ENCODE measurements around the gene PDPK1.

PDPK1 gene

DNA sequence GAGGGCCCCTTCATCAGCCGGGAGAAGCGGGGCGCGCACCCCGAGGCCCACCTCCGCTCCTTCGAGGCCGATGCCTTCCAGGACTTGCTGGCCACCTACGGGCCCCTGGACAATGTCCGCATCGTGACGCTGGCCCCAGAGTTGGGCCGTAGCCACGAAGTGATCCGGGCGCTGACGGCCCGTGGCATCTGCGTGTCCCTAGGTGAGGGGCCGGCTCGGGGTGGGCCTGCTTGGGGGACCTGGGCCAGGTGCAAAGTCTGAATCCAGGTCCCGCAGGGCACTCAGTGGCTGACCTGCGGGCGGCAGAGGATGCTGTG lies 10.1 kb upstream of the PDPK1 start:
- H3K4me3 ChIP-seq (ENCODE audit: low read depth, low read length), result no peak overlapping the region
- TF ChIP-seq POLR2A (IDR thresholded peaks at IDR 0.05; ENCODE audit: extremely low read depth, insufficient read length) (no peak), MYC (IDR thresholded peaks at IDR 0.05; ENCODE audit: low read depth, low read length) (no peak)
- TF ChIP-seq, protein P1, sequence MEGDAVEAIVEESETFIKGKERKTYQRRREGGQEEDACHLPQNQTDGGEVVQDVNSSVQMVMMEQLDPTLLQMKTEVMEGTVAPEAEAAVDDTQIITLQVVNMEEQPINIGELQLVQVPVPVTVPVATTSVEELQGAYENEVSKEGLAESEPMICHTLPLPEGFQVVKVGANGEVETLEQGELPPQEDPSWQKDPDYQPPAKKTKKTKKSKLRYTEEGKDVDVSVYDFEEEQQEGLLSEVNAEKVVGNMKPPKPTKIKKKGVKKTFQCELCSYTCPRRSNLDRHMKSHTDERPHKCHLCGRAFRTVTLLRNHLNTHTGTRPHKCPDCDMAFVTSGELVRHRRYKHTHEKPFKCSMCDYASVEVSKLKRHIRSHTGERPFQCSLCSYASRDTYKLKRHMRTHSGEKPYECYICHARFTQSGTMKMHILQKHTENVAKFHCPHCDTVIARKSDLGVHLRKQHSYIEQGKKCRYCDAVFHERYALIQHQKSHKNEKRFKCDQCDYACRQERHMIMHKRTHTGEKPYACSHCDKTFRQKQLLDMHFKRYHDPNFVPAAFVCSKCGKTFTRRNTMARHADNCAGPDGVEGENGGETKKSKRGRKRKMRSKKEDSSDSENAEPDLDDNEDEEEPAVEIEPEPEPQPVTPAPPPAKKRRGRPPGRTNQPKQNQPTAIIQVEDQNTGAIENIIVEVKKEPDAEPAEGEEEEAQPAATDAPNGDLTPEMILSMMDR (IDR thresholded peaks at IDR 0.05; ENCODE audit: low read depth, low read length), result no peak
- TF ChIP-seq, protein P2, sequence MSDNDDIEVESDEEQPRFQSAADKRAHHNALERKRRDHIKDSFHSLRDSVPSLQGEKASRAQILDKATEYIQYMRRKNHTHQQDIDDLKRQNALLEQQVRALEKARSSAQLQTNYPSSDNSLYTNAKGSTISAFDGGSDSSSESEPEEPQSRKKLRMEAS (IDR thresholded peaks at IDR 0.05; ENCODE audit: low read depth, low read length), result no peak
- no peak for DNase-seq (ENCODE audit: low read depth)

- no peak overlapping the region for H3K4me3 ChIP-seq (ENCODE audit: low read depth, low read length)
- DNase-seq (ENCODE audit: low read depth), result no peak
- TF ChIP-seq POLR2A (IDR thresholded peaks at IDR 0.05; ENCODE audit: extremely low read depth, insufficient read length), result no peak
- TF ChIP-seq, protein P2 (IDR thresholded peaks at IDR 0.05; ENCODE audit: low read depth, low read length), result no peak
- TF ChIP-seq MYC (IDR thresholded peaks at IDR 0.05; ENCODE audit: low read depth, low read length), result no peak
- TF ChIP-seq, protein P1 (IDR thresholded peaks at IDR 0.05; ENCODE audit: low read depth, low read length), result no peak
Measured at GRCh38 chr16:2528161-2529060, 9.4 kb upstream of the PDPK1 start.

DNA sequence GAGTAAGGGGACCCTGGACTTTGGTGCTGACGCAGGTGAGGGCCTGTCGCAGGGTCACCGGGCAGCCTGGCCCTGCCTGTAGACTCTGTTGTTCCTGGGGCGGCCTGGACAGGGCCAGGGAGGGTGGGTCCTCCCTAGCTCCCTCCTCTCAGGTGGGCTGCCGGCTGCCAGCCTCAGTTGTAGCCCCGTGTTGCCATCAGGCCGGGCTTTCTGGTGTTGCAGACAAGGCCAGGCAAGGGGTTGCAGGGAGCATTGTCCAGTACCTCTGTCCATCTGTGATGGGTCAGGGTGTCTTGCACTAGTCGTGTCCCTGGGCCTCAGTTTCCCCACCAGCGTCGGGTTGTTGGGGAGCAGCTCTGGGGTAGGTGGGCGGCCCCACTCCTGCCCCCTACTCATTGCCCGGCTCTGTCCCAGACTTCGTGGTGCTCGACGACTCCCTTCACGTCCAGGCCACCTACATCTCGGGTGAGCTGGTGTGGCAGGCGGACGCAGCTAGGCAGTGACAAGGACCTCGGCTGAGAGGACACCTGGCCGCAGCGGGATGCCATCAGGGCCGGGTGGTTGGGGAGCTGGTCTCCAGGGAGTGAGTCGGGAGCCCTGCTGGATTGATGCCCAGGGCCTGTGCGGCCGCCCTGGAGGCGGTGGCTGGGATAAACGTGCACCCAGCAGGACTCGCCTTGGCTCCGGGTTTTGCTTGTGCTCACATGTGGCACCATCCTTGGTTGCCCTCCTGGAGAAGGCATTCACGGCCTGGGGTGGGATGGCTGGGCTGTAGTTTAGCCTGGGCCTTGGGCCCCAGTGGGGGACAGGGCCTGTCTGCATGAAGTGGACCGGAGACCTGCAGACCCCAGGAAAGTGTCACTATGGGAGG lies 8.5 kb upstream of the PDPK1 start:
- TF ChIP-seq, protein P1 (IDR thresholded peaks at IDR 0.05; ENCODE audit: low read depth, low read length), result no peak
- TF ChIP-seq, protein P2 (IDR thresholded peaks at IDR 0.05; ENCODE audit: low read depth, low read length), result no peak
- TF ChIP-seq POLR2A (IDR thresholded peaks at IDR 0.05; ENCODE audit: extremely low read depth, insufficient read length) (no peak), MYC (IDR thresholded peaks at IDR 0.05; ENCODE audit: low read depth, low read length) (no peak)
- no peak for DNase-seq (ENCODE audit: low read depth)
- no peak overlapping the region for H3K4me3 ChIP-seq (ENCODE audit: low read depth, low read length)

- TF ChIP-seq MYC (IDR thresholded peaks at IDR 0.05; ENCODE audit: low read depth, low read length), result no peak
- TF ChIP-seq, protein P2 (IDR thresholded peaks at IDR 0.05; ENCODE audit: low read depth, low read length), result no peak
- TF ChIP-seq, protein P1 (IDR thresholded peaks at IDR 0.05; ENCODE audit: low read depth, low read length), result no peak
- no peak for TF ChIP-seq POLR2A (IDR thresholded peaks at IDR 0.05; ENCODE audit: extremely low read depth, insufficient read length)
- DNase-seq (ENCODE audit: low read depth), result no peak
- H3K4me3 ChIP-seq (ENCODE audit: low read depth, low read length), result no peak overlapping the region
Measured at GRCh38 chr16:2529961-2530628, 7.7 kb upstream of the PDPK1 start.

- H3K4me3 ChIP-seq (ENCODE audit: low read depth, low read length), result no peak overlapping the region
- TF ChIP-seq MYC (IDR thresholded peaks at IDR 0.05; ENCODE audit: low read depth, low read length) (no peak), POLR2A (IDR thresholded peaks at IDR 0.05; ENCODE audit: extremely low read depth, insufficient read length) (no peak)
- TF ChIP-seq, protein P2 (IDR thresholded peaks at IDR 0.05; ENCODE audit: low read depth, low read length), result no peak
- TF ChIP-seq, protein P1 (IDR thresholded peaks at IDR 0.05; ENCODE audit: low read depth, low read length), result no peak
- DNase-seq (ENCODE audit: low read depth), result no peak
Measured at GRCh38 chr16:2530629-2531318, 7.0 kb upstream of the PDPK1 start.

Measured in NB4 (cell line).